Lower lobe of right lung (tissue), 2 donors: ENCODE results near the gene KTN1. TPM values are rescaled to one million over a fixed set of nuclear protein-coding genes. Genes with fewer than 3 reads are reported as not detected.
A peak's percentile ranks its signal among the peaks of the same experiment; 100 is the strongest.

Experiments used
- ATAC-seq, 2 donors: fragments of 200-7000 bp; cut with Tn5 transposase; one replicate each; pipeline ENCODE4 v1.9.1; 2020 to 2022; ENCODE audit warnings: mild to moderate bottlenecking in 2 of 2, moderate library complexity in 2 of 2
- DNase-seq: peaks from one replicate; pipeline ENCODE4 v3.0.0-alpha.2; 2020
- H3K27ac ChIP-seq: fragments of 200-600 bp; one replicate; pipeline ENCODE4 v1.8.0; 2022
- H3K27me3 ChIP-seq: fragments of 200-600 bp; one replicate; pipeline ENCODE4 v1.8.0; 2022; ENCODE audit warnings: low read depth
- H3K36me3 ChIP-seq: fragments of 200-600 bp; one replicate; pipeline ENCODE4 v1.8.0; 2022; ENCODE audit warnings: mild to moderate bottlenecking
- H3K4me1 ChIP-seq: fragments of 200-600 bp; one replicate; pipeline ENCODE4 v1.8.0; 2022
- H3K4me3 ChIP-seq: fragments of 200-600 bp; one replicate; pipeline ENCODE4 v1.8.0; 2022; ENCODE audit warnings: mild to moderate bottlenecking
- H3K9me3 ChIP-seq: fragments of 200-600 bp; one replicate; pipeline ENCODE4 v1.8.0; 2022
- CTCF ChIP-seq: fragments of 200-600 bp; IDR thresholded peaks from one replicate; pipeline ENCODE4 v1.8.0; 2022; ENCODE audit warnings: antibody characterized with exemption, mild to moderate bottlenecking
- intact Hi-C: fragments of 100-400 bp; cut with DNase I; formaldehyde crosslinking; loops from one replicate; pipeline ENCODE4 v1.11.0; 2022
- total RNA-seq: library from RNA; stranded (reverse); fragmentation: NEBNext Ultra II Directional; extraction: Animal tissue kit (Norgen Biotek cat#: 25700); gene quantifications from one replicate; pipeline ENCODE4 v1.2.1, GENCODE V29; 2021
- donor health status: DM: no; HTN: yes; CAD: no; lungs with severe emphysema.

Gene KTN1
- total RNA-seq, 1 donor from 2014 or later: 164 TPM

GRCh38 chr14:55589171-55589570, 9.2 kb downstream of the KTN1 start:
- H3K9me3 ChIP-seq: no peaks in the 10 kb centered on the region
- ATAC-seq: peak in 1 of 2 donors; percentile 45
- H3K4me1 ChIP-seq: peaks cover 46% of the 10 kb centered on the region
- H3K36me3 ChIP-seq: no peaks in the 10 kb centered on the region
- no peak for DNase-seq
- H3K27me3 ChIP-seq: no peaks in the 10 kb centered on the region
- H3K4me3 ChIP-seq: no peak overlapping the region
- TF ChIP-seq CTCF: no peak
- intact Hi-C loops: no loop called here
- no peak overlapping the region for H3K27ac ChIP-seq

GRCh38 chr14:55592436-55592835, 12.4 kb downstream of the KTN1 start:
- no peak for TF ChIP-seq CTCF
- peak; percentile 55 to 84 for ATAC-seq
- no peak overlapping the region for H3K27ac ChIP-seq
- intact Hi-C loops: no loop called here
- H3K9me3 ChIP-seq: no peaks in the 10 kb centered on the region
- no peak for DNase-seq
- H3K4me1 ChIP-seq: peaks cover 24% of the 10 kb centered on the region
- H3K27me3 ChIP-seq: no peaks in the 10 kb centered on the region
- H3K4me3 ChIP-seq: no peak overlapping the region
- H3K36me3 ChIP-seq: no peaks in the 10 kb centered on the region

- Histone ChIP-seq H3K36me3 (no peaks in the 10 kb centered on the region), H3K9me3 (no peaks in the 10 kb centered on the region), H3K4me3 (no peak overlapping the region), H3K4me1 (peaks cover 15% of the 10 kb centered on the region), H3K27ac (no peak overlapping the region), H3K27me3 (no peaks in the 10 kb centered on the region)
- no peak for TF ChIP-seq CTCF
- DNase-seq (no peak), ATAC-seq (no peak)
- intact Hi-C loops: no loop called here
These were observed 13.7 kb downstream of the KTN1 start for GRCh38 chr14:55593698-55594097.

GRCh38 chr14:55599250-55599879, 19.4 kb downstream of the KTN1 start:
- Histone ChIP-seq H3K9me3 (no peaks in the 10 kb centered on the region), H3K27ac (no peak overlapping the region), H3K4me3 (no peak overlapping the region), H3K4me1 (peaks cover under 1% of the 10 kb centered on the region), H3K27me3 (no peaks in the 10 kb centered on the region), H3K36me3 (no peaks in the 10 kb centered on the region)
- intact Hi-C loops: no loop called here
- DNase-seq: peak; percentile 58
- no peak for ATAC-seq
- TF ChIP-seq CTCF: no peak

- intact Hi-C loops: no loop called here
- no peak overlapping the region for H3K27ac ChIP-seq
- no peaks in the 10 kb centered on the region for H3K36me3 ChIP-seq
- ATAC-seq (no peak), DNase-seq (no peak)
- no peaks in the 10 kb centered on the region for H3K27me3 ChIP-seq
- H3K4me3 ChIP-seq: no peak overlapping the region
- TF ChIP-seq CTCF: no peak
- H3K9me3 ChIP-seq: no peaks in the 10 kb centered on the region
- peaks cover 17% of the 10 kb centered on the region for H3K4me1 ChIP-seq
These were observed 21.0 kb downstream of the KTN1 start for GRCh38 chr14:55600784-55601561.
